NB4 (cell line): Measurements from ENCODE around the gene PCDH15.
"Not testable (repeated sequence)": the region's sequence is repeated elsewhere in the genome, so short reads cannot be mapped to it uniquely, and the experiment has no call there.

Source experiments
- DNase-seq: peaks from one replicate; pipeline ENCODE4 v3.0.0; 2010; ENCODE audit warnings: low read depth
- H3K4me3 ChIP-seq: one replicate; pipeline ENCODE4 v1.5.1; 2011; ENCODE audit warnings: mild to moderate bottlenecking, low read depth, low read length, moderate library complexity
- MAX ChIP-seq: IDR thresholded peaks from 2 replicates; pipeline ENCODE4 v1.6.1; 2011; ENCODE audit warnings: low read depth, low read length
- MYC ChIP-seq: IDR thresholded peaks from 2 replicates; pipeline ENCODE4 v1.6.1; 2011; ENCODE audit warnings: low read depth, low read length
- POLR2A ChIP-seq: IDR thresholded peaks from 2 replicates; pipeline ENCODE4 v1.6.1; 2011; ENCODE audit warnings: mild to moderate bottlenecking; ENCODE audit not compliant: insufficient read length; ENCODE audit errors: extremely low read depth
- TF ChIP-seq, protein P1 (sequence below): IDR thresholded peaks from one replicate; pipeline ENCODE4 v1.5.1; 2012; ENCODE audit warnings: low read depth, low read length

PCDH15 gene

GRCh38 chr10:54554028-54554427 lies 247.0 kb downstream of the PCDH15 start:
- no peak overlapping the region for H3K4me3 ChIP-seq
- DNase-seq: no peak
- TF ChIP-seq MYC: no peak
- no peak for TF ChIP-seq POLR2A
- TF ChIP-seq, protein P1, sequence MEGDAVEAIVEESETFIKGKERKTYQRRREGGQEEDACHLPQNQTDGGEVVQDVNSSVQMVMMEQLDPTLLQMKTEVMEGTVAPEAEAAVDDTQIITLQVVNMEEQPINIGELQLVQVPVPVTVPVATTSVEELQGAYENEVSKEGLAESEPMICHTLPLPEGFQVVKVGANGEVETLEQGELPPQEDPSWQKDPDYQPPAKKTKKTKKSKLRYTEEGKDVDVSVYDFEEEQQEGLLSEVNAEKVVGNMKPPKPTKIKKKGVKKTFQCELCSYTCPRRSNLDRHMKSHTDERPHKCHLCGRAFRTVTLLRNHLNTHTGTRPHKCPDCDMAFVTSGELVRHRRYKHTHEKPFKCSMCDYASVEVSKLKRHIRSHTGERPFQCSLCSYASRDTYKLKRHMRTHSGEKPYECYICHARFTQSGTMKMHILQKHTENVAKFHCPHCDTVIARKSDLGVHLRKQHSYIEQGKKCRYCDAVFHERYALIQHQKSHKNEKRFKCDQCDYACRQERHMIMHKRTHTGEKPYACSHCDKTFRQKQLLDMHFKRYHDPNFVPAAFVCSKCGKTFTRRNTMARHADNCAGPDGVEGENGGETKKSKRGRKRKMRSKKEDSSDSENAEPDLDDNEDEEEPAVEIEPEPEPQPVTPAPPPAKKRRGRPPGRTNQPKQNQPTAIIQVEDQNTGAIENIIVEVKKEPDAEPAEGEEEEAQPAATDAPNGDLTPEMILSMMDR: no peak
- TF ChIP-seq MAX: no peak

- no peak overlapping the region for H3K4me3 ChIP-seq
- TF ChIP-seq MAX (no peak), MYC (no peak), POLR2A (no peak)
- TF ChIP-seq, protein P1: no peak
- no peak for DNase-seq
Observed at GRCh38 chr10:54550016-54550415, 251.0 kb downstream of the PCDH15 start.

- TF ChIP-seq, protein P1: no peak
- TF ChIP-seq MAX (no peak), POLR2A (no peak), MYC (no peak)
- no peak overlapping the region for H3K4me3 ChIP-seq
- DNase-seq: no peak
Observed at GRCh38 chr10:54531296-54531695, 269.7 kb downstream of the PCDH15 start.

GRCh38 chr10:54530299-54530698 lies 270.7 kb downstream of the PCDH15 start:
- no peak overlapping the region for H3K4me3 ChIP-seq
- DNase-seq: no peak
- TF ChIP-seq, protein P1: no peak
- TF ChIP-seq MAX: no peak
- no peak for TF ChIP-seq MYC
- TF ChIP-seq POLR2A: no peak

GRCh38 chr10:54525816-54526215 lies 275.2 kb downstream of the PCDH15 start:
- no peak for TF ChIP-seq MAX
- TF ChIP-seq, protein P1: no peak
- no peak for TF ChIP-seq POLR2A
- TF ChIP-seq MYC: no peak
- DNase-seq: no peak
- no peak overlapping the region for H3K4me3 ChIP-seq

GRCh38 chr10:54515244-54515643 lies 285.8 kb downstream of the PCDH15 start:
- not testable (repeated sequence) for DNase-seq, H3K4me3 ChIP-seq
